ENCODE data around the gene CRLF2. TPM values are rescaled to one million over a fixed set of nuclear protein-coding genes. Genes with fewer than 3 reads are reported as not detected.
"Not testable (repeated sequence)": the region's sequence is repeated elsewhere in the genome, so short reads cannot be mapped to it uniquely, and the experiment has no call there.

Gene CRLF2
- polyA plus RNA-seq, 1 experiment: not detected

GRCh38 chrX:1239681-1240142, 27.3 kb upstream of the CRLF2 start:
- H3K4me3 ChIP-seq (ENCODE audit: low read depth, low read length): no peak overlapping the region
- CTCF ChIA-PET: no interaction called here
- no peaks in the 10 kb centered on the region for H3K27me3 ChIP-seq (ENCODE audit: control insufficient read depth, insufficient read depth, low read length)
- no peak for TF ChIP-seq CTCF (IDR thresholded peaks at IDR 0.05; ENCODE audit: insufficient read depth, low read depth, low read length)
- no peaks in the 10 kb centered on the region for H3K36me3 ChIP-seq (ENCODE audit: control insufficient read depth, insufficient read depth, low read length)
- no peak for DNase-seq (ENCODE audit: low read depth)
- POLR2A ChIA-PET: no interaction called here

GRCh38 chrX:1231850-1232465, 19.5 kb upstream of the CRLF2 start:
- DNase-seq (ENCODE audit: low read depth): no peak

GRCh38 chrX:1228101-1228500, 15.7 kb upstream of the CRLF2 start:
- H3K36me3 ChIP-seq (ENCODE audit: control insufficient read depth, insufficient read depth, low read length); H3K4me3 ChIP-seq (ENCODE audit: low read depth, low read length); DNase-seq (ENCODE audit: low read depth); H3K27me3 ChIP-seq (ENCODE audit: control insufficient read depth, insufficient read depth, low read length); POLR2A ChIA-PET; CTCF ChIA-PET: not testable (repeated sequence)

More at GRCh38 chrX:1231850-1232465, 19.5 kb upstream of the CRLF2 start:
- H3K27me3 ChIP-seq (ENCODE audit: control insufficient read depth, insufficient read depth, low read length): no peaks in the 10 kb centered on the region
- CTCF ChIA-PET: no interaction called here
- POLR2A ChIA-PET: no interaction called here
- no peaks in the 10 kb centered on the region for H3K36me3 ChIP-seq (ENCODE audit: control insufficient read depth, insufficient read depth, low read length)
- H3K4me3 ChIP-seq (ENCODE audit: low read depth, low read length): no peak overlapping the region
- no peak for TF ChIP-seq CTCF (IDR thresholded peaks at IDR 0.05; ENCODE audit: insufficient read depth, low read depth, low read length)

- Histone ChIP-seq H3K27me3 (ENCODE audit: control insufficient read depth, insufficient read depth, low read length) (no peaks in the 10 kb centered on the region), H3K36me3 (ENCODE audit: control insufficient read depth, insufficient read depth, low read length) (no peaks in the 10 kb centered on the region), H3K4me3 (ENCODE audit: low read depth, low read length) (no peak overlapping the region)
- DNase-seq (ENCODE audit: low read depth): no peak
- ChIA-PET CTCF (no interaction called here), POLR2A (no interaction called here)
- no peak for TF ChIP-seq CTCF (IDR thresholded peaks at IDR 0.05; ENCODE audit: insufficient read depth, low read depth, low read length)
Measured at GRCh38 chrX:1226249-1226648, 13.8 kb upstream of the CRLF2 start.

GRCh38 chrX:1224954-1225353, 12.5 kb upstream of the CRLF2 start:
- Histone ChIP-seq H3K27me3 (ENCODE audit: control insufficient read depth, insufficient read depth, low read length) (no peaks in the 10 kb centered on the region), H3K4me3 (ENCODE audit: low read depth, low read length) (no peak overlapping the region), H3K36me3 (ENCODE audit: control insufficient read depth, insufficient read depth, low read length) (no peaks in the 10 kb centered on the region)
- no peak for DNase-seq (ENCODE audit: low read depth)
- ChIA-PET POLR2A (no interaction called here), CTCF (no interaction called here)
- no peak for TF ChIP-seq CTCF (IDR thresholded peaks at IDR 0.05; ENCODE audit: insufficient read depth, low read depth, low read length)

- CTCF ChIA-PET: no interaction called here
- Histone ChIP-seq H3K36me3 (ENCODE audit: control insufficient read depth, insufficient read depth, low read length) (no peaks in the 10 kb centered on the region), H3K27me3 (ENCODE audit: control insufficient read depth, insufficient read depth, low read length) (no peaks in the 10 kb centered on the region), H3K4me3 (ENCODE audit: low read depth, low read length) (no peak overlapping the region)
- POLR2A ChIA-PET: no interaction called here
- TF ChIP-seq CTCF (IDR thresholded peaks at IDR 0.05; ENCODE audit: insufficient read depth, low read depth, low read length): no peak
- no peak for DNase-seq (ENCODE audit: low read depth)
Measured at GRCh38 chrX:1223242-1223600, 10.8 kb upstream of the CRLF2 start.
